GM06990 (cell line): ENCODE data around the gene CEBPA.

ENCODE experiments used
- DNase-seq: peaks from one replicate; pipeline ENCODE4 v3.0.0-alpha.2; 2011; ENCODE audit not compliant: insufficient read length; ENCODE audit errors: extremely low read depth
- H3K27me3 ChIP-seq: replicated peaks from 2 replicates; pipeline ENCODE4 v1.6.0; 2011; ENCODE audit warnings: low read length; ENCODE audit not compliant: control insufficient read depth, insufficient read depth
- H3K36me3 ChIP-seq: 2 replicates; pipeline ENCODE4 v1.5.1; 2011; ENCODE audit warnings: low read length; ENCODE audit not compliant: control insufficient read depth, insufficient read depth
- H3K4me3 ChIP-seq: replicated peaks from 2 replicates; pipeline ENCODE4 v1.5.1; 2011; ENCODE audit warnings: low read depth, mild to moderate bottlenecking, control low read depth, low read length
- TF ChIP-seq, protein P1 (sequence below): IDR thresholded peaks from 2 replicates; pipeline ENCODE4 v1.5.1; 2011; ENCODE audit warnings: low read length, control low read depth, mild to moderate bottlenecking, inconsistent platforms; ENCODE audit not compliant: insufficient read depth, poor library complexity, severe bottlenecking

Gene CEBPA

DNA sequence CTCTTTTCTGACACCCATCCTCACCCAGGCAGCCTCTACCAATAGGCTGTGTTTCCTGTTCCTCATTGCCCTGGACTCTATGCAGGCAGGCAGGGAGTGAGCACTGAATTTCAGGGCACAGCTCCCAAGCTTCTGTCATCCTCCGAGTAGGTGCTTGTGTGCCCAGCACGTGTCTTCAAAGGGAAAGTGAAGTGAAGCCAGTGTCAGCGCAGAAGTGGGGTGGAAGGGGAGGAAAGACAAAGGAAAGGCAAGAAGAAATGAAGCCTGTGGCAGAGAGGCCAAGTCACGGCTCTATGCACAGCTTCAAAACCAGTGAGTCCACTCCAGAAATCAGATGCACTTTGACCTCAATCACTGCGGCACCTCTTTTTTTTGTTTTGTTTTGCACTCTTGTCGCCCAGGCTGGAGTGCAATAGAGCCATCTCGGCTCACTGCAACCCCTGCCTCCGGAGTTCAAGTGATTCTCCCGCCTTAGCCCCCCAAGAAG, 16.9 kb downstream of the CEBPA start:
- Histone ChIP-seq H3K27me3 (0 out of 2 replicates have a peak, but pooled peaks cover 2% of the 10 kb centered on the region), H3K36me3 (no peaks in the 10 kb centered on the region), H3K4me3 (no peak overlapping the region)
- TF ChIP-seq, protein P1, sequence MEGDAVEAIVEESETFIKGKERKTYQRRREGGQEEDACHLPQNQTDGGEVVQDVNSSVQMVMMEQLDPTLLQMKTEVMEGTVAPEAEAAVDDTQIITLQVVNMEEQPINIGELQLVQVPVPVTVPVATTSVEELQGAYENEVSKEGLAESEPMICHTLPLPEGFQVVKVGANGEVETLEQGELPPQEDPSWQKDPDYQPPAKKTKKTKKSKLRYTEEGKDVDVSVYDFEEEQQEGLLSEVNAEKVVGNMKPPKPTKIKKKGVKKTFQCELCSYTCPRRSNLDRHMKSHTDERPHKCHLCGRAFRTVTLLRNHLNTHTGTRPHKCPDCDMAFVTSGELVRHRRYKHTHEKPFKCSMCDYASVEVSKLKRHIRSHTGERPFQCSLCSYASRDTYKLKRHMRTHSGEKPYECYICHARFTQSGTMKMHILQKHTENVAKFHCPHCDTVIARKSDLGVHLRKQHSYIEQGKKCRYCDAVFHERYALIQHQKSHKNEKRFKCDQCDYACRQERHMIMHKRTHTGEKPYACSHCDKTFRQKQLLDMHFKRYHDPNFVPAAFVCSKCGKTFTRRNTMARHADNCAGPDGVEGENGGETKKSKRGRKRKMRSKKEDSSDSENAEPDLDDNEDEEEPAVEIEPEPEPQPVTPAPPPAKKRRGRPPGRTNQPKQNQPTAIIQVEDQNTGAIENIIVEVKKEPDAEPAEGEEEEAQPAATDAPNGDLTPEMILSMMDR: no peak
- DNase-seq: no peak

DNA sequence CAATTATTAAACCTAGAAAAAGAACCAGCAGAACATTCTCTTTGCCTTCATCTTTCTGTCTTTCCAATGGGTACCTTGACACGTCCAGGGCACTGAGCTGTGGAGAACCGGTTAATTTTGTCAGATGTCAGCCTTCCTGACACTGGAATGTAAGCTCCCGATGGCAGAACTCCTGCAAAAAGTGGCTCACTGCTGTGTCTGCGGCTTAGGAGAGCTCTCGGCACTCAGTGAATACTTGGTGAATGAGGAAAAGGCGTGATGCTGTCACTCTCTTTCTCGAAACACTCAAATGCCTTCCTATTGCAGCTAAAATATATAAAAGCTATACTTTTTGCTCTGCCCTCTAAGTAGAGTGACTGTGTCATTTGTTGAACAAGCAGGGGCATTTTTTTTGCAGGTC, 17.6 kb downstream of the CEBPA start:
- H3K36me3 ChIP-seq: no peaks in the 10 kb centered on the region
- TF ChIP-seq, protein P1: no peak
- DNase-seq: no peak
- no peak overlapping the region for H3K4me3 ChIP-seq
- 0 out of 2 replicates have a peak, but pooled peaks cover 2% of the 10 kb centered on the region for H3K27me3 ChIP-seq

DNA sequence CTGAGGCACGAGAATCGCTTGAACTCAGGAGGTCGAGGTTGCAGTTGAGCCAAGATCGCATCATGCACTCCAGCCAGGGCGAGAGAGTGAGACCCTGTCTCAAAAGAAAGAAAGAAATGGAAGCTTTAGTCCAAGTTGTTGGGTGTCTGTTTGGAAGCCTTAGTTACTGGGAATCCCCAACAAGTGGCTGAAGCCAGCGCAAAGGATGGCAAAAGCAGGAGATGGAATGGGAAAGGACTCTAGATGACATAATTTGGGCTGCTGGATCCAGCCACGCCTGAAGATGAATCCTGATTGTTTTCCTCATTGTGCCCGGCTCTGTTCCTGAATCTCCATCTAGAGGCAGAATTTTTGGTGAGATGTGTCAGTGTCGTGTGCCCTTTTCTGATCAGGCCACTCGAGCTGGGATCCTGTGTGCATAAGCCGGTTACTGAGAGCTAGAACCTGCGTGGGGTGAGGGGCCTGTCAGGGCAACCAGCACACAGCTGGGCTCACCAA, 18.1 kb downstream of the CEBPA start:
- TF ChIP-seq, protein P1: no peak
- Histone ChIP-seq H3K4me3 (no peak overlapping the region), H3K27me3 (0 out of 2 replicates have a peak, but pooled peaks cover 2% of the 10 kb centered on the region), H3K36me3 (no peaks in the 10 kb centered on the region)
- no peak for DNase-seq

DNA sequence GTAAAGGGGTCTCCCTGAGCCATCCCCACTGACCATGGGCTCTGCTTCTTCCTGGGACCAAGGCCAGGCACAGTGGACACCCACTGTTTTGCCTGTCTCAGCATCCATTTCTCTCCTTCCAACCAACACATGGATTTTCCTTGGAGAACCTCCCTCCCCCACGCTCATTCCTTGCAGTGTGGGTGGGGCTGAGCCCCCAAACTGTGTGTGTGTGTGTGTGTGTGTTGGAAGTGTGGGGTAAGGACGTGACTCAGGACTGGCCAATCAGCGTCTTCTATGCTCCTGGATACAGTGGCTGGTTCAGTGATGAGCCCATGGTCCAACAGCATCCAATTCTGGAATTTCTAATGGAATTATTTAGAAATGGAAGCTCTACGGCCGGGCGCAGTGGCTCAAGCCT, 18.7 kb downstream of the CEBPA start:
- Histone ChIP-seq H3K4me3 (no peak overlapping the region), H3K36me3 (no peaks in the 10 kb centered on the region), H3K27me3 (0 out of 2 replicates have a peak, but pooled peaks cover 2% of the 10 kb centered on the region)
- no peak for DNase-seq
- TF ChIP-seq, protein P1: no peak

DNA sequence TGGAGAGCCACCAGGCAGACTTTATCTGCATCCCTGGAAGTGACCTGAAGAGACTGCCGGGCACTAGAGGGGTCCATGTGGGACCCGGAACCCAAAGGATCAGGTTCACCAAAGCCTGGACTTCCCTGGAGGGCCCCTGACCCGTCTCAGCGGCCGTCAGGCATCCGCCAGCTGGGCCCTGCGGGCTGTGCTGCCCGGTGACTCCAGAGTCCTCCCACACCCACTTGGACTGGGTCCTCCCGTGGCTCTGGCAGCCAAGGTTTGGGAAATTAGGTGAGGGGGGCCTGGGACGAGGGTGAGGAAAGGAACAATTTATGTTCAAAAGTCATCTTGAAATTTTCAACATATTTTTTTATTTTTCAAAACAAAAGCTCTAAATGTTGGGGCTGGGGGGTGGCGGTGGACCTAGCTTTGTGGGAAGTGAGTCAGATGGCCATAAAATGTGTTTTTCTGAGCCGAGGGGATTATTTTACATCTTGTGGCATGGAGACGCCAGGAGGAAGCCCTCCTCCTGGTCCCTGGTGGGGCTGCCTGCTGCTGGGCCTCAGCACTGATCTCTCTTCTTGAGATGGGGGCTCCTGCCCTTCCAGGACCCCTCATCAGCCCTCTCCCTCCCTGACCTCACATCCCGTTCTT, 20.2 kb downstream of the CEBPA start:
- Histone ChIP-seq H3K36me3 (no peaks in the 10 kb centered on the region), H3K27me3 (0 out of 2 replicates have a peak, but pooled peaks cover 2% of the 10 kb centered on the region), H3K4me3 (no peak overlapping the region)
- DNase-seq: no peak
- TF ChIP-seq, protein P1: no peak
